ENCODE data around the gene UNC119B.

The UNC119B gene

GRCh38 chr12:120764816-120765215 is 54.6 kb downstream of the UNC119B start:
- DNase-seq (ENCODE audit: low read depth, low spot score): no peak

DNA sequence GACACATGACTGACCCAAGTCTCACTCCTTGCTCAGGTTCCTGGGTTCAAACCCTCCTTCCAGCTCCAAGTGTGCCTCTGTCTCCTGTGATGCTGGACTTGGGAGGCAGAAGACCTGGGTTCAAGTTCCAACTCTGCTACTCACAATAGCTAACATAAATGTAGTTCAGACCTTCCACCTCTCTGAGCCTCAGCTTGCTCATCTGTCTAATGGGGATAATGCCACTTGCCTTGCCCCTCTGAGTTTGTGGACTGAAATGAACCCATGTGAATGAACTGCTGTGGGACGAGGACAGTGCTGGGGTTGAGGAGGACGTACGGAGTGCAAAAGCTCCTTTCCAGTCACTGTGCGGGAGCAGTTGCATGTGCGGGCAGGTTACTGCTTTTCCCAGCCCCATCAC is 56.3 kb downstream of the UNC119B start:
- DNase-seq (ENCODE audit: low read depth, low spot score): no peak

- no peak for DNase-seq (ENCODE audit: low read depth, low spot score)
These were observed 57.1 kb downstream of the UNC119B start for GRCh38 chr12:120767071-120768024.

DNA sequence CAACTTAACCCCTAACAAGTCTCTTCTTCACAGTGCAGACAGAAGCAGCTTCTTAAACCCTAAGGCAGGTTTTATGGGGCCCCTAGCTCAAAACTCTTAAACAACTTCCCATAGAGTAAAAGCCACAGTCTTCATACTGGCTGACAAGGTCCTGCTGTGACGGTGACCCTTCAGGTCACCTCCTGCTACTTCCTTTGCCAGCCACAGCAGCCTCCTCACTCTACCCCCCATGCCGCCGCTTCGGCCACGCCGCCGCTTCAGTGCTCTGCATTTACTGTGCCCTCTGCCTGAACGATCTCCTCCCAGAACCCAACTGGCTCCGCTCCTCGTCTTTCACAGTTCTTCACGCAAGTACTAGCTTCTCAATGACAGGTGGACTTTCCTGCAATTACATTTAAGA is 60.8 kb downstream of the UNC119B start:
- peak; percentile 32 for DNase-seq (ENCODE audit: low read depth, low spot score)
